Stimulated activated CD4-positive, alpha-beta T cell treated with anti-CD3 and anti-CD28 coated beads, Interleukin-1b, Interleukin-23, amount 100 ng/mL, for 24 hours (primary cell): ENCODE measurements around the gene INTS1.
A peak's percentile ranks its signal among the peaks of the same experiment; 100 is the strongest.

ENCODE experiments used
- DNase-seq, 4 experiments: peaks; one replicate each; pipeline ENCODE4 v3.0.0-alpha.2; 2020; ENCODE audit warnings: low read depth in 4 of 4, low spot score in 1 of 4

INTS1 gene

DNA sequence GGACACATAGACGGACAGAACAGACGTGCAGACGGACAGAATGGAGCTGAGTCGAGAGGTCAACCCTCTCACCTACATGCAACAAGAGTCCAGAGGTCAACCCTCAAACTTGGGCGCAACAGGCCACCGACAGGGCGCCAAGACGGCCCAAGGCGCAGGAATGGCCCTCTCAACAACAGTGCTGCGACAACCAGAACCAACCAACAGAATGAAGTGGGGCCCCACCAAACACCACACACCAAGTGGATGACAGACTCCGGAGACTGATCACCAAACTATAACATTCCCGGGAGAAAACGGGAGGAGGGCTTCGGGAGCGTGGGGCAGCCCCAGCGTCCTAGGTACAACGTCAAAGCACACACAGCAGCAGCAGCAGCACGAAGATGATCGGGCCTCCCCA is 13.4 kb downstream of the INTS1 start:
- DNase-seq: no peak

DNA sequence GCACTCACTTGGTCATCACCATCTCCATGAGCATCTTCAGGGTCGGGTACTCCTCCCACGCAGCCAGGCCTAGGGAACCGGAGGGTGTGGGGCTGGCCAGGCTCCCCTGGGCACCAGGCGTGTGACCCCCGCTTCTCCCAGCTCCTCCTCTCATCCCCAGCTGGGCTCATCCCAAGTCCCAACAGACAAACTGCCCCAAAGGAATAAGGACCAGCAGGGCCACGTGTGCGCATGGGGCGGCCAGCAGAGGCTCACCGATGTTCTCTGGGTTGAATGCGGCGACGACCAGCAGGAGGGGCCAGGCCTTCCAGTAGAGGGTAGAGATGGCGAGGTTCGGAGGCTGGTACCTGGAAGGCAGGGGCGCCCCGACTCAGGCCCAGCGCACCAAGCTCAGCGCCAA is 14.9 kb downstream of the INTS1 start:
- no peak for DNase-seq

DNA sequence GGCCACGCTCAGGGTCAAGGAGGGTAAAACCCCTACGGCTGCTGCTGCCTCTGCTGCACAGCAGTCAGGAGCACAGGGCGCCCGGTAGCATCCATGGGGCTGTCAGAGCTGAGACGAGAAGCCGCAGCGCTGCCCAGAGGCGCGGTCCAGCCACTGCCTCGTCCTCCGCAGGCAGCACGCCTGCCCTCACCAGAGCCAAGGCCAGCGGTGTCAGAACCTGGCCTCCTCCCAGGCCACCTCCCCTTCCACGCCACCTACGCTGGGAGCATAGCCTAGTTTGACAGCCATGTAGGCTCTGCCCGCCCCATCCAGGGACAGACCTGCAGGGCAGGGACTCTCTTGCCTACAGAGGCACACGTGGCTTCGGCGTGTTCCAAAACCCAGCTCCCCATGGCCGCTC is 16.2 kb downstream of the INTS1 start:
- no peak for DNase-seq

GRCh38 chr7:1487466-1487865 is 16.7 kb downstream of the INTS1 start:
- DNase-seq: no peak

- DNase-seq: no peak
These were observed 17.6 kb downstream of the INTS1 start for GRCh38 chr7:1486571-1486970.

- no peak for DNase-seq
These were observed 19.0 kb downstream of the INTS1 start for GRCh38 chr7:1485156-1485555.

DNA sequence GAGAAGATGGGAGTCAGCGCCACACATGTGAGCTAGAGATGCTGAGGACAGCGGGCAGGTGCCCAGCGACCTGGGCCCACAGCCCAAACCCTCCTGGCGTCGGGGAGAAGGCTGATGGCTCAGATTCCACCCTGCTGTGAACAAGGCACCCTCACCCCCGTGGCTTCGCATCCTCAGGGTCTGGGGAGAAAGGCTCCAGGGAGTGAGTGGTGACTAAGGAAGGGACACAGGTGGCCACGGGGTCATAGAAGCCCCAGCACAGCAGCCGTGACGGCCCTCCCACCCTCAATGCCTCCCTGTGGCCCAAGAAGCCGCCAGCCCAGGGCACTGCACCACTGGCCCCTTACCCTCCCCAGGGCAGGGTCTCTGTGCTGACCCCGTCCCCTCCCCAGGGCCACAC is 19.6 kb downstream of the INTS1 start:
- DNase-seq: no peak

- no peak for DNase-seq
These were observed 20.4 kb downstream of the INTS1 start for GRCh38 chr7:1483536-1484505.

DNA sequence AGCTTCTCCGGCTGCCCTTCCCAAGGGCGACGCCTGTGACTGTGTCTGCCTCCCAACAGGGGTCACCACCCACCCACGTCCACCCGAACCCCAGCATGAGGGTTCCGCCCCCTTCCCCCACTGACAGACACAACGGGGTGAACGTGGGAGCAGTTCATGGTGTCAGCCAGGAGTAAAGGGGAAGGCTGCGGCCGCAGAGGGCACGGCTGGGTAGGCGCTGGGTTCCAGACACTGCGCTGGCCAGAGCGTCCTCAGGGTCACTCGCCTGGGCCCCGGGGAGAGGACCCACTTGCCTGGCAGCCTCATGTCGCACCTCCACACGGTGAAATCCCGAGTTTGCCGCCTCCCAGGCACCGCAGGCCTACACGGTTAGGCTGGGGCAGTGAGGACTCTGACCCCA is 21.1 kb downstream of the INTS1 start:
- no peak for DNase-seq

DNA sequence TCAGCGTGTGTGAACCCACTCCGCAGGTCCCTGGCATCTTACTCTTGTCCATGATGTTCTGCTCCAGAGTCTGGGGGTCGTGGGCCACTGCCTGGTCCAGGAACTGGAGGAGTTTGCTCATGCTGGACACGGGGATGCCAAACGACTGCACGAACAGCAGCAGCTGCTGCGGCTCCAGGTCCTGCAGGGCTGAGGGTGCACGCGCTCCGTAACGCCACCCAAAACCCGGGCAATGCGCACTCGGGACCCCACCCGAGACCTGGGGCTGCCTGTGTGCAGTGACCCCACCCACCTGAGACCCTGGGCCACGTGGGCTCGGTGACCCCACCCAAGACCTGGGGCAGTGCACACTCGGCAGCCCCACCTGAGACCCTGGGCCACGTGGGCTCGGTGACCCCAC is 22.9 kb downstream of the INTS1 start:
- DNase-seq: no peak

DNA sequence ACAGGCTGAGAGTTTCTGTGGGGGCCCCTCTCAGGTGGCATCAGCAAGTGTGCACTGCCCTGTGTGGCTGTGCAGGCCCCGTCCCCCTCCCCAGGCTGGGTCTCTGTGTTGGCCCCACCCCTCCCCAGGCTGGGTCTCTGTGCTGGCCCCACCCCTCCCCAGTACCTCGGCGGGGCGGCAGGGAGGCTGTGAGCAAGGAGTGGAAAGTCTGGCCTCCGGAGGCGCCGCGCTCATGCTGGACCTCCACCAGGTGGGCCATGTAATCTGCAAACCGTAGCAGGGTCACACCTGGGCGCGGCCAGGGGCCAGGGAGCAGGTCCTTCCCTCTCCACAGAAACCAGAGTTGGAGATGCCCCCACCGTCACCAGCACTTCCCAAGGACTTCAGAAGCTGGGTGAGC is 23.5 kb downstream of the INTS1 start:
- no peak for DNase-seq

DNA sequence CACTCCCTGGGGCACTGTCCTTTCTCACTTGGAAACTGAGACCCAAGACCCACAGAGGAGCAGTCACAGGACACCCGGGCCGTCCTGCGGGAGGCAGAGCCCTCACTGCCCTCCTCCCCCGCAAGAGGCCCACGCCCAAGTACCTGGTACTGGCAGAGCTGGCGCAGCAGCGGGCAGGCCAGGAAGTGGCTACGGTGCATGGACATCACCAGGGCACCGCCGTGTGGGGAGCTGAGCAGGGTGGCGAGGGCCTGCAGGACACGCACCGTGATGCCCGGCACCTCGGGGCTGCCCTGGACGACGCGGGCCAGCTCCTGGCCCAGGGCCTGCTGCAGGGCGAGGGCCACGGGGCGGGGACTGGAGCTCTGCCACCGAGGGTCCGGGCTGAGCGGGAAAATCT is 24.9 kb downstream of the INTS1 start:
- DNase-seq: no peak

DNA sequence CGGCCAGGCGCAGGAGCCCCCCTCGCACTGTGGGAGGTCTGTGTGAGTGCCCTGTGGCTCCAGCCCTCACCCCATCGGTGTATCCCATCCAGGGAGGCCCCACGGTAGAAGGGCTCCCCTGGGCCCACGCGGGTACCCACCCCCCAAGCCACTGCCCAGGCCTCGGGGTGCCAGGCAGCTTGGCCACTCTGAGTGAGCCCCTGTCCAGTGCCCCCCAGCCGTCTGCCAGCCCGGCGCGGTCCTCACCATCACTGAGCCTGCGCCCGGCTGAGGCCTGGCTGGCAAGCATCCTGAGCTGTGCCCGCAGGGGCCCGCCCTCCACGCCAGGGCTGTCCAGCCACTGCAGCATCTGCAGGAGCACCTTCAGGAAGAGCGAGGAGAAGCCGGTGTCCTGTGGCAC is 25.7 kb downstream of the INTS1 start:
- no peak for DNase-seq

- no peak for DNase-seq
These were observed 27.3 kb downstream of the INTS1 start for GRCh38 chr7:1476859-1477258.

- no peak for DNase-seq
These were observed 28.2 kb downstream of the INTS1 start for GRCh38 chr7:1475991-1476390.

GRCh38 chr7:1475393-1475792 is 28.8 kb downstream of the INTS1 start:
- DNase-seq: no peak

GRCh38 chr7:1474736-1475135 is 29.5 kb downstream of the INTS1 start:
- DNase-seq: no peak

DNA sequence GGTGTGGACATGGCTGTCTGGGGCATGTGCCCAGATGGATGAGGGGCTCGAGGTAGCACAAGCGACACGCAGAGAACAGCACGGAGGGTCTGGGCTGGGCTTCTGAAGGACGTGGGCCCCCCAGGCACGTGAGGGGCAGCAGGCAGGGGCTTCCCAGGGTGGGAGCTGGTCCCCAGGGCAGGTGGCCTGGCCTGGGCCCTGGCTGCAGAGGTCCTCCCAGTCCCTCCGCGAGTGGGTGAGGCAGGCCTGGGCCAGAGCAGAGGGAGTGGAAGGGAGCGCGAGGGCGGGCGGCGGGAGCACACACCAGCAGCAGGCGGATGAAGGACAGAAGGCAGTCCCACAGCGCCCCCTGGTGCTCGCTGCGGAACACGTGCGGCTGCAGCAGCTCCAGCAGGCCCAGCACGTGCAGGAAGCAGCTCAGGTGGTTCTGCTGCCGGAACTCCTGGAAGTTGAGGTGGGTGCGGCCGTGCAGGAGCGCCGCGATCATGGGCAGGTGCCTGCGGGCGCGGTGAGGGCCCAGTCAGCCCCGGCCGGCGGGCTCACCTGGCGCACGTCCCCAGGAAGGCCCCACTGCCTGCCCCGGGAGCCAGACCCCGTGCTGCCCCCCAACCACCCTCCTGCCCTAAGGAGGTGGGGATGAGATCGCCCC is 30.2 kb downstream of the INTS1 start:
- peak; percentile 70 to 87 (median 84) for DNase-seq

GRCh38 chr7:1470901-1471300 is 33.3 kb downstream of the INTS1 start:
- DNase-seq: no peak

DNA sequence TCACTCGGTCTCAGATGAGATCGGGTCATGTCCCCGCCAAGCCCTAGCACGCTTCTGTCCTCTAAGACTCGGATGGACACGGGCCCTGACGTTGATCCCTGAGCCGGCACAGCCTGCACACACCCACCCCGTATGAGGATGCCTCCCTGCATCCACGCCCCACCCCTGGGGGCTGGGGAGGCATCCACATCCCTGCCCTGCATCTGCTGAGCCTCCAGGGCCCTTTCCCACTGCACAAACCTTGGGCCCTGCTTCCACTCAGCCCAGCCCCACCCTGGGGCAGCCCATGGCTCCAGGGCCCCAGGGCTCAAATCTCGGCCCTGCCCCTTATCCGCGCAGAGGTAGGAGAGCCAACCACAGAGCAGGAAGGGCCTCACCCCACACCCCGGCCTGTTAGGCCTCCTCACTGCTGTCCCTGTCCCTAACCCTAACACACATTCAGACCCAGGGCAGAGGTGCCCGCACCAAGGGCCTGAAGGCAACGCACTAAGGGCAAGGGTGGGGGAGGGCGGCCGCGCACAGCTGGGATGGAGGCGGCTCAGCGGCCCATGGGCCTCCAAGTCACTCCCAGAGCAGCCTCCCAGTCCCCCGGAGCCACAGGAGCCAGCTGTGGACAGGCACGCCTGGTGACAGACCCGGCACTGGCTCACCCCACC is 35.4 kb downstream of the INTS1 start:
- DNase-seq: no peak

GRCh38 chr7:1468203-1468602 is 36.0 kb downstream of the INTS1 start:
- no peak for DNase-seq
